HEK293 (cell line): Measurements from ENCODE around the gene PDGFD.

ENCODE experiments used
- CTCF ChIA-PET: fragments of 350-600 bp; formaldehyde crosslinking; extraction: SDS; loops from one replicate; lab custom pipeline; 2021; ENCODE audit warnings: antibody characterized with exemption; lab: Yijun Ruan, JAX
- POLR2A ChIA-PET: fragments of 300-600 bp; formaldehyde crosslinking; extraction: SDS; loops from one replicate; lab custom pipeline; 2020; ENCODE audit warnings: antibody characterized with exemption, inconsistent platforms; lab: Yijun Ruan, JAX
- H3K27ac ChIP-seq: fragments of 200-500 bp; sonication (Bioruptor generic); 2 replicates; pipeline ENCODE4 v1.5.1; 2014; ENCODE audit warnings: low read depth, low read length, control low read depth, inconsistent platforms; ENCODE audit errors: extremely low read depth
- H3K36me3 ChIP-seq, 2 experiments: fragments of 200-500 bp in 1 of 2; sonication (Bioruptor generic) in 1 of 2; 1 replicate in 1 of 2; 2 replicates in 1 of 2; pipeline ENCODE4 v1.5.1; 2014 to 2017; ENCODE audit warnings: inconsistent platforms in 2 of 2, low read length in 2 of 2; ENCODE audit not compliant: control insufficient read depth in 2 of 2, insufficient read depth in 1 of 2
- H3K4me1 ChIP-seq: fragments of 200-500 bp; sonication (Bioruptor generic); 2 replicates; pipeline ENCODE4 v1.5.1; 2014; ENCODE audit warnings: mild to moderate bottlenecking, low read length, inconsistent platforms; ENCODE audit not compliant: control insufficient read depth, insufficient read depth
- H3K4me3 ChIP-seq: 2 replicates; pipeline ENCODE4 v1.5.1; 2011; ENCODE audit warnings: low read depth, mild to moderate bottlenecking, control low read depth, low read length, moderate library complexity
- H3K9me3 ChIP-seq: fragments of 200-500 bp; sonication (Bioruptor generic); 2 replicates; pipeline ENCODE4 v1.5.1; 2014; ENCODE audit warnings: low read depth, low read length, inconsistent platforms; ENCODE audit not compliant: control insufficient read depth, insufficient read depth
- BCL6B ChIP-seq: fragments of 450-650 bp; formaldehyde crosslinking; IDR thresholded peaks from 2 replicates; pipeline ENCODE4 v1.5.1; 2017; ENCODE audit warnings: missing biosample characterization, missing genetic modification characterization
- ELK4 ChIP-seq: IDR thresholded peaks from 2 replicates; pipeline ENCODE4 v1.6.1; 2011; ENCODE audit warnings: mild to moderate bottlenecking, low read depth, low read length, borderline replicate concordance
- KLF16 ChIP-seq: fragments of 450-650 bp; formaldehyde crosslinking; IDR thresholded peaks from 2 replicates; pipeline ENCODE4 v1.5.1; 2017; ENCODE audit warnings: missing biosample characterization, missing genetic modification characterization
- KLF7 ChIP-seq: fragments of 450-650 bp; formaldehyde crosslinking; IDR thresholded peaks from 2 replicates; pipeline ENCODE4 v1.5.1; 2016; ENCODE audit warnings: missing biosample characterization, missing genetic modification characterization, borderline replicate concordance
- PRDM6 ChIP-seq: fragments of 450-650 bp; formaldehyde crosslinking; IDR thresholded peaks from 2 replicates; pipeline ENCODE4 v1.5.1; 2017; ENCODE audit warnings: missing biosample characterization, missing genetic modification characterization
- SETDB1 ChIP-seq: IDR thresholded peaks from one replicate; pipeline ENCODE4 v1.6.1; 2017; ENCODE audit warnings: mild to moderate bottlenecking, low read length, moderate library complexity, mixed read lengths; ENCODE audit not compliant: insufficient read length
- SP2 ChIP-seq: fragments of 450-650 bp; formaldehyde crosslinking; IDR thresholded peaks from 2 replicates; pipeline ENCODE4 v1.5.1; 2016; ENCODE audit warnings: missing biosample characterization, missing genetic modification characterization
- TRIM28 ChIP-seq: IDR thresholded peaks from 2 replicates; pipeline ENCODE4 v1.6.1; 2011; ENCODE audit warnings: low read length, control low read depth, borderline replicate concordance
- ZNF133 ChIP-seq: fragments of 450-650 bp; formaldehyde crosslinking; IDR thresholded peaks from 2 replicates; pipeline ENCODE4 v1.5.1; 2016; ENCODE audit warnings: missing biosample characterization, missing genetic modification characterization
- ZNF146 ChIP-seq: fragments of 450-650 bp; formaldehyde crosslinking; IDR thresholded peaks from 2 replicates; pipeline ENCODE4 v1.5.1; 2016; ENCODE audit warnings: missing biosample characterization, missing genetic modification characterization
- ZNF16 ChIP-seq: fragments of 450-650 bp; formaldehyde crosslinking; IDR thresholded peaks from 2 replicates; pipeline ENCODE4 v1.5.1; 2016; ENCODE audit warnings: low read depth, missing biosample characterization, missing genetic modification characterization
- ZNF239 ChIP-seq: fragments of 450-650 bp; formaldehyde crosslinking; IDR thresholded peaks from 2 replicates; pipeline ENCODE4 v1.5.1; 2016; ENCODE audit warnings: missing biosample characterization, missing genetic modification characterization
- ZNF302 ChIP-seq: fragments of 450-650 bp; formaldehyde crosslinking; IDR thresholded peaks from 2 replicates; pipeline ENCODE4 v1.5.1; 2016; ENCODE audit warnings: missing biosample characterization, missing genetic modification characterization, low read depth
- ZNF362 ChIP-seq: fragments of 450-650 bp; formaldehyde crosslinking; IDR thresholded peaks from 2 replicates; pipeline ENCODE4 v1.5.1; 2016; ENCODE audit warnings: missing biosample characterization, missing genetic modification characterization
- ZNF394 ChIP-seq: fragments of 450-650 bp; formaldehyde crosslinking; IDR thresholded peaks from 2 replicates; pipeline ENCODE4 v1.5.1; 2016; ENCODE audit warnings: missing biosample characterization, missing genetic modification characterization, mild to moderate bottlenecking, moderate library complexity, borderline replicate concordance
- ZNF416 ChIP-seq: fragments of 450-650 bp; formaldehyde crosslinking; IDR thresholded peaks from 2 replicates; pipeline ENCODE4 v1.5.1; 2016; ENCODE audit warnings: missing biosample characterization, missing genetic modification characterization
- ZNF501 ChIP-seq: fragments of 450-650 bp; formaldehyde crosslinking; IDR thresholded peaks from 2 replicates; pipeline ENCODE4 v1.5.1; 2016; ENCODE audit warnings: missing biosample characterization, missing genetic modification characterization
- ZNF514 ChIP-seq: fragments of 450-650 bp; formaldehyde crosslinking; IDR thresholded peaks from 2 replicates; pipeline ENCODE4 v1.5.1; 2016; ENCODE audit warnings: missing biosample characterization, missing genetic modification characterization
- ZNF530 ChIP-seq: fragments of 450-650 bp; formaldehyde crosslinking; IDR thresholded peaks from 2 replicates; pipeline ENCODE4 v1.5.1; 2016; ENCODE audit warnings: low read depth, missing biosample characterization, missing genetic modification characterization
- ZNF548 ChIP-seq: fragments of 450-650 bp; formaldehyde crosslinking; IDR thresholded peaks from 2 replicates; pipeline ENCODE4 v1.5.1; 2016; ENCODE audit warnings: missing biosample characterization, missing genetic modification characterization
- ZNF555 ChIP-seq: fragments of 450-650 bp; formaldehyde crosslinking; conservative IDR thresholded peaks from 2 replicates; pipeline ENCODE4 v1.5.1; 2017; ENCODE audit warnings: missing biosample characterization, mild to moderate bottlenecking, missing genetic modification characterization, inconsistent platforms
- ZNF561 ChIP-seq: fragments of 450-650 bp; IDR thresholded peaks from 2 replicates; pipeline ENCODE4 v1.5.1; 2018; ENCODE audit warnings: missing biosample characterization, missing genetic modification characterization, borderline replicate concordance
- ZNF624 ChIP-seq: fragments of 450-650 bp; formaldehyde crosslinking; IDR thresholded peaks from 2 replicates; pipeline ENCODE4 v1.5.1; 2017; ENCODE audit warnings: missing biosample characterization, missing genetic modification characterization
- ZNF677 ChIP-seq: fragments of 450-650 bp; IDR thresholded peaks from 2 replicates; pipeline ENCODE4 v1.5.0; 2018; ENCODE audit warnings: missing biosample characterization, mild to moderate bottlenecking, missing genetic modification characterization, moderate library complexity
- ZNF777 ChIP-seq: fragments of 450-650 bp; formaldehyde crosslinking; IDR thresholded peaks from 2 replicates; pipeline ENCODE4 v1.5.1; 2017; ENCODE audit warnings: missing biosample characterization, missing genetic modification characterization, borderline replicate concordance
- ZSCAN5A ChIP-seq: fragments of 450-650 bp; formaldehyde crosslinking; IDR thresholded peaks from 2 replicates; pipeline ENCODE4 v1.5.1; 2016; ENCODE audit warnings: missing biosample characterization, missing genetic modification characterization

Gene PDGFD

GRCh38 chr11:103898577-103899336, 265.2 kb downstream of the PDGFD start (continued):
- TF ChIP-seq ELK4 (no peak), KLF16 (tag by site-specific recombination) (no peak), ZNF302 (no peak), KLF7 (tag by site-specific recombination) (no peak), SETDB1 (no peak), SP2 (tag by site-specific recombination) (no peak)

- H3K36me3 ChIP-seq, result no peaks in the 10 kb centered on the region
- ChIA-PET CTCF (no interaction called here), POLR2A (no interaction called here)
- TF ChIP-seq ZNF777 (tag by site-specific recombination), result no peak
- TF ChIP-seq ZNF133, result no peak
- no peak for TF ChIP-seq ZNF16
- no peak for TF ChIP-seq ZNF555 (tag by site-specific recombination)
- TF ChIP-seq ZNF146, result no peak
- TF ChIP-seq BCL6B, result no peak
- no peak for TF ChIP-seq ZNF624 (tag by site-specific recombination)
- TF ChIP-seq ZNF239, result no peak
- TF ChIP-seq ZNF514, result no peak
- TF ChIP-seq ZNF561 (tag by site-specific recombination), result no peak
- TF ChIP-seq ZNF530 (tag by site-specific recombination), result no peak
- no peak for TF ChIP-seq ZNF548
- no peak for TF ChIP-seq PRDM6 (tag by site-specific recombination)
- no peak for TF ChIP-seq ZNF362 (tag by site-specific recombination)
- no peak for TF ChIP-seq TRIM28
- TF ChIP-seq ZNF677 (tag by site-specific recombination), result no peak
- TF ChIP-seq ZNF416 (tag by site-specific recombination), result no peak
- TF ChIP-seq ZNF501, result no peak
- TF ChIP-seq ZSCAN5A (tag by site-specific recombination), result no peak
- no peak for TF ChIP-seq ZNF394
- H3K4me1 ChIP-seq, result no peaks in the 10 kb centered on the region
- no peak overlapping the region for H3K27ac ChIP-seq
- H3K9me3 ChIP-seq, result no peaks in the 10 kb centered on the region
- H3K4me3 ChIP-seq, result no peak overlapping the region
These were observed 265.9 kb downstream of the PDGFD start for GRCh38 chr11:103898065-103898464.
